ENCODE measurements around the gene CEP164. TPM values are rescaled to one million over a fixed set of nuclear protein-coding genes. Genes with fewer than 3 reads are reported as not detected.

Gene CEP164
- total RNA-seq, 1 donor from 2014 or later: 49.3 TPM

DNA sequence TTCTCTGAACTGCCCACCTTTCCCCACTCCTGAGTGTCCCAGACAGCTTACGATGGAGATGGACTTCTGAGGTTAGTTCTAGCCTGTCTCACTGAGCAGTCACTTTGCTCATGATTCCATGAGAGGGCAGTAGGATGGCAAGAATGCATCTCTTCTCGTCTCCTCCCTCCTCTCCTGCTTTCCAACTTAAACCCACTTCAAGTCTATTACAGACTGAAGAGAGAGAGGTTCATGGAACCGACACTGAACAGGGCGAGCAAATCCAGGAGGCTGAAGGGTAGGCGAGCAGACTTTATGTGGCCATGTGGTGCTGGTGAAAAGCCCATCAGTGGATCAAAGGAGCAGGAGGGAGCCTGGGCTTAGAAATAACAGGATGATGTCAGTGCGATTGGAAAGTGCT, 38.6 kb downstream of the CEP164 start:
- no peak for DNase-seq (ENCODE audit: low spot score)

- DNase-seq (ENCODE audit: low spot score): no peak
These were observed 39.2 kb downstream of the CEP164 start for GRCh38 chr11:117366875-117367274.

- DNase-seq (ENCODE audit: low spot score): no peak
These were observed 41.9 kb downstream of the CEP164 start for GRCh38 chr11:117369534-117369933.

DNA sequence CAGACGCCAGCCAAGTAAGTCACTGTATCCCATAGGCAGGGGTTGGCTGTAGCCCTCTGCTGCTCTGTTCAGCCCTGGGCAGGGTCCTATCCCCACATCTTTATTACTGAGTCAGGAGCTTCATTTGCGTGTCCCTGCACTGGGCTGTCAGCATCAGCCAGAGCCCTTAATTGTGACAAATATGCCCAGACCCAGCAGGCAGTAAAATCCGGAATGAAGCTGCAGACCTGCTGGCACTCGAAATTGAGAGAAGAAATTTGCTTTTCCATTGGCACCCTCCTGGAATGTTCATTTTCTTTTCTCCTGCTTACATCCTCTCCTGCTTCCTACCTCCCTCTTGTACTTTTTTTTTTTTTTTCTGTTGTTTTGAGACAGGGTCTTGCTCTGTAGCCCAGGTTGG, 43.8 kb downstream of the CEP164 start:
- no peak for DNase-seq (ENCODE audit: low spot score)

DNA sequence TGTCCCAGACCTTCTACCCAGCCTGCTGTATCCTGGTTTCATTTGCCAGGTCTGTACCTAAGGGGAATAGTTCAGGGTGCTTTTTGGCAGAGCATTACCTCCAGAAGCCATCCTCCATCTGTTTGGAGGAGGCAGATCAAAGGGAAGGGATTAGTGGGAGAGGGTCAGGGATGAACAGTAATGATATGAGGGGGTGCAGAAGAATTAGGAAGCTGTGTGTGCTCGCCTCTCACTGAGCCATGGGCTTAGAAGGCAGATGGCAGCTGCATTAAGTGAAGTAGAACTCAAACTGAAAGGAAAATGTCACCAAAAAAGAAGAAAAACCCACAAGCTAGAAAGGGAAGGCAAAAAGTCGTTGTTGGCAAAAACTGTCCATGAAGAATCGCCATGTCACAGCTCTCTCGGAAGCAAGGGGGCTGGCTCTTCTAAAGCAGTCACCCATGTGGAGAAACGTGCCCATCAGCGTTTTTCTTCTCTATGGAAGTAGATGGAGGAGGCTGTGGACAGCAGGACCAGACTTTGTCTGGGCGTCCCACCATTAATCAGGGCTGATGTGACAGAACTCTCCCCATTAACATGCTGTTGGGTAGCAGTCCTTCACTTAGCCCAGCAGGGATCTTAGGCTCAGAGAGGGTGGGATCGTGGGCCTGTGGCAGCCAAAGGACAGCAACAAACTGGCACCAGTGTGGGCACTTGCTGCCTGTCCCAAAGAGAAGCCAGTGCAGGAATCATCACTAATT, 46.8 kb downstream of the CEP164 start:
- DNase-seq (ENCODE audit: low spot score): no peak

DNA sequence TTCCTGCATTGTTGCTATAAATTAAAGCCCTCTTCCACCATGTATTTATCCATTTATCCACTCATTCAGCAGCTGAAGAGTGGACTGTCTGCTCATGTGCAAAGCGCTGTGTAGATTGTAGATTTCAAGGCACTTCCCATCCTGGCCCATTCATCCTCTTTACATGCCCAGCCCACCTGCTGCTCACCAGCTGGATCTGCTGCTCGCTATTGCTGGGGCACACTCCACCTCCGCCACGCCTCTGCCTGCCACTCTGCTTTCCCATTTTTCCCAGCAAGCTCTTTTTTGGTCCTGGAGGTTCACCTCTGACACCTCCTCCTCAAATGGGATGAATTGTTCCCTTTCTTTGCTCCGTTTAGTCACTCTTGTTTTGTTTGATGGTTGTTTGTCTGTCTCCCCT, 48.3 kb downstream of the CEP164 start:
- DNase-seq (ENCODE audit: low spot score): no peak

DNA sequence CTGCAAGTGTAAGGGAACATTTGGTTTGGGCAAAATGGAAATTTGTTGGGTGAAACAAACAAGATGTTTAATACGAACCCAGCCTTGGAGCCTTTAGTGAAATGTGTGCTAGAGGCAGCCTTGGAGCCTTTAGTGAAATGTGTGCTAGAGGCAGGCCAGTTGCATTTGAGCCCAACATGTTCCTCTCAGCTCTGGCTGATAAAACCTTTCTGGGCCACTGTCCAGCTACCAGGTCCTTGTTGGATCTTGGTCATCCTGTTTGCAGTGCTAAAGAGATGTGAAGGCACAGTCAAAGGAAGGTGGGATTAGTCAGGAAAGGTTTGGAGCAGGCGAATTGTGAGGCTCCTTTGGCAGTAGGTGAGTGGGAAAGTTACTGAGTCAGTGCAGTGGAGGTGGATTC, 48.9 kb downstream of the CEP164 start:
- DNase-seq (ENCODE audit: low spot score): no peak

DNA sequence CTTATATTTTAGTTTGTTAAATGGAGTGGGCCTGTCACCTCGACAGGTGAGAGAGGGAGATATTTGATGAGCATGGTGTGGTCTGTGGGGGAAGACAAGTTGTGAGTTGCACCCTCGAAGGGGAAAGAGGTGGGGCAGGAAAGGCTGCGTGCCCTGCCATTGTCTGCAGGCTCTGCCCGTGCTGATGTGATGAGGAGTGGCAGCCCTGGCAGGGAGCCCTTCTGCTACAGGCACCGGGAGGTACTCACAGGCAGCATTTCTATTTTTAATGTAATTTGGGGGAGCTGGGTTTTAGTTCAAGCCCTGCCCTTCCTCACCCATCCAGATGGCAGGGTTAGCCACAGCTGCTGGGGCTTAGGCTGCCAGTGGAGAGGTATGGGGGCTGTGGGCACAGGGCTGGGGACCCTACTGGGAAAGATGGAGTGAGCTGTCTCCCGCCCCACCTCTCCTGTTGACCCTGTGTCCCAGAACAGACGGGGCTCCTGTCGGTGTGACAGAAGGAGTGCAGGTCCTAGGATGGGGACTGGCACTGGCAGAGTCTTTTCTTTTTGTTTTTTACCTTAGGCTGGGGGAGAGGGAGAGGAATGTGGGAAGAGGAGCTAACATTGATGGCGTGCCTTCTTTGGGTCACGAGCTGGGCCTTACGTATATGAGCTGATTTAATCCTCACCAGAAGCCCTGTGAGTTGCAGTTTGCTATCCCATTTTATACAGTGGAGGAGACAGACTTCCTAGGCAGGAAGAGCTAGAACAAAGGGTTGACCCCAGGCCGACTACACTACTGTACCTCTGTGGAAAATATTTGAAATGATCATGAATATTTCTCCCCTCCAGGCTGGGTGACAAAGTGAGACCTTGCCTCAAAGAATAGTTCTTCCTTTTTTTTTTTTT, 51.6 kb downstream of the CEP164 start:
- DNase-seq (ENCODE audit: low spot score): no peak

GRCh38 chr11:117380676-117381075, 53.0 kb downstream of the CEP164 start:
- no peak for DNase-seq (ENCODE audit: low spot score)

DNA sequence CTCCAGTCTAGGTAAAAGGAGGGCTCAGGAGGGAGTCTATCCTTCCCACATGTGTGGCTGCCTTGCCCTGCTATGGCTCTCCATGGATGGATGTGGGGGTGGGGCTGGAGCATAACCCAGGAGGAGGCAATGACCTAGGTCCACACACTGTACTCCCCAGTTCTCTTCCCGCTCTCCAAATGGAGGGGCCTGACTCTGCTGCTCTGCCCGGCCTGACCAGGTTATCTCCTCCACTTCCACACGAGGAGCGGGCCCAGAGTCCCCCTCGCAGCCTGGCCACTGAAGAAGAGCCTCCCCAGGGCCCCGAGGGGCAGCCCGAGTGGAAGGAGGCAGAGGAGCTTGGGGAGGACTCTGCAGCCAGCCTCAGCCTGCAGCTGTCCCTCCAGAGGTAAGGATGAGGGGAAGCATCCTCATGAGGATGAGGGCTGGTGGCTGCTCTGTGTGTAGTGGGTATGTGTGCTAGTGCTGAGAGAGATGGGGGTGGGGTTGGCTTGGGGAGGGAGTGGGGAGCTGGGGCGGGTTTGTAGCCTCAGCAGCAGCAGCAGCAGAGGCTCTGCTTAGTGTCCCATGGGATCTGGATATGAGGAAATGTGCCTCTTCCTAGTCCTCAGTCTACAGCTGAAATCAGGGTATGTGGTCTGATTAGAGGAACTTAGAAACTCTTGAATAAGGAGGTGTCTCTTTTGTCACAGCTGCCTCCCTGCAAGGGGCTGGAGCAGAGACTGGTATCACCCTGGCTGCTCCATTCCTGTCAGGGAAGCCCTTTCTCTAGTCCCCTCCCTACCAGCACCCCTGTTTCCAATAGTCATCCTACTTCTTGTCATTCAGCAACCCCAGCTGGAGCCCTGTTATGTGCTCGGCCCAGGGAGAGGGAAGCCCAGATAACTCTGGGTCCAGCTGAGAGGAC, 54.1 kb downstream of the CEP164 start:
- DNase-seq (ENCODE audit: low spot score): no peak

GRCh38 chr11:117382746-117383145, 55.1 kb downstream of the CEP164 start:
- DNase-seq (ENCODE audit: low spot score): no peak

- no peak for DNase-seq (ENCODE audit: low spot score)
These were observed 56.4 kb downstream of the CEP164 start for GRCh38 chr11:117384045-117384444.

DNA sequence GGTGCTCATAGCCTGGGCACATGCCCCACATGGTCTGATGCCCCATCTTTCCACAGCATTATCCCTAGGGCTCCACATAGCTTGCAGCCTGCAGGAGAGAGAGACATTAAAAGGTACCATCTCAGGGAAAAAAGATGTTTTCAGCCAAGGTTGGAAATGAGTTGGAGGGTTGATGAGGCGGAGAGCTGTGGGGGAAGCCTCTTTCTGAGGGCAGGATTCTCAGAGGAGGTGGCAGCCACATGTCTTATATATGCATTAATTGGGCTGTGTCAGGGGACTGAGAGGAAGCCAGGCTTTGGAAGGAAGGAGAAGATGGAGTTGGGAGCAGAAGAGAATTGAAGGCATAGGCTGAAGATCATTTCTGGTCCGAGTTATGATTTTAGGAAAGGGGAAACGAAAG, 57.8 kb downstream of the CEP164 start:
- DNase-seq (ENCODE audit: low spot score): no peak

DNA sequence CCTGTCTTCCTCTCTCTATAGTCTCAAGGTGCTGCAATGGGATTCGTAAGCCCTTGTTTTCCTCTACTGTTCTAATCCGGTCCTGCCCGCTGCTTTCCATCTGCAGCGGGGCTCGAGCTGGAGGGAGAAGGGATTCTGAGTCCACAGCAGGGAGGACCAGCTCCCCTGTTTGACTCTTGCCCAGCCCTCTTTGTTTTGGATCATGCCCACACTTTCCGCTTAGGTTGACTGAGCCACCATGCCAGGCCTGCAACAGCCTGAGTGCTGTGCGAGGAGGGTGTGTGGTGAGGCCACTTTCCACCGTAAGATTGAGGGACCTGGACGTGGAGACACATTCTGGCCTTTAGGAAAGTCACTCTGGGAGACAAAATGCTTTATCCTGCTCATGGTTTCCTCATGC, 58.3 kb downstream of the CEP164 start:
- no peak for DNase-seq (ENCODE audit: low spot score)

GRCh38 chr11:117387992-117388755, 60.5 kb downstream of the CEP164 start:
- DNase-seq (ENCODE audit: low spot score): no peak

DNA sequence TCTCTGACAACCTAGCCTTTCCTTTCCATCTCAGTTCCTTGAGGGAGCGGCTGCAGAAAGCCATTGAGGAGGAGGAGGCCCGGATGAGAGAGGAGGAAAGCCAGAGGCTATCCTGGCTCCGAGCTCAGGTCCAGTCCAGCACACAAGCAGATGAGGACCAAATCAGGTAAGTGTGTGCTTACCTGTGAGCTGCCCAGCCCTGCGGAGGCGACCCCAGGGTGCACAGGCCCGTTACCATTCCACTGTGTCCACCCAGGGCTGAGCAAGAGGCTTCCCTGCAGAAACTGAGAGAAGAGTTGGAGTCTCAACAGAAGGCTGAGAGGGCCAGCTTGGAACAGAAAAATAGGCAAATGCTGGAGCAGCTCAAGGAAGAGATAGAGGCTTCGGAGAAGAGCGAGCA, 63.1 kb downstream of the CEP164 start:
- no peak for DNase-seq (ENCODE audit: low spot score)

GRCh38 chr11:117391181-117391580, 63.5 kb downstream of the CEP164 start:
- DNase-seq (ENCODE audit: low spot score): no peak

DNA sequence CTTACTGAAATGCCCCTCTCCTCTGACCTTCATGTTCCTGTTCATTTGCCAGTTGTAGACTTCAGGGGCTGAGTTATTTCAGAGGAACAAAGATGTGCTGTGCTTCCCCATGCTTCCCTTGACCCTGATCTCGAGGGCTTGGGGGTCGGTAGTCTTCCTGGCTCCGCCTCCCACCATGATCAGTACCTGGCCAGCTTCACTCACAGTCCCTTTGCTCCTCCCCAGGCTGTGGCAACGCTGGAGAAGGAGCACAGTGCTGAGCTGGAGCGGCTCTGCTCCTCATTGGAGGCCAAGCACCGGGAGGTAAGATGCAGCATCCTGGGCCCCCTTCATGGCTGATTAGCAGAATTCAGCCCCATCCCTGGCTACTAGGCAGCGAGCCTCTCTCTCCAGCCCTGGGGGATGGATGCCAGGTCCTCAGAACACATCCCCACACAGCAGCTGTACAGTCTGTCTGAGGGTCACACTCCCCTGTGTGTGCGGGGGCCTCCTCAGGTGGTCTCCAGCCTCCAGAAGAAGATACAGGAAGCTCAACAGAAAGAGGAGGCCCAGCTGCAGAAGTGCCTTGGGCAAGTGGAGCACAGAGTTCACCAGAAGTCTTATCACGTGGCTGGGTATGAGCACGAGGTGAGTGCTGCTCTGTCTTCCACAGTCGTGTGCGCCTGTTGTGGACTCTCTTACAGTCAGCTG, 64.5 kb downstream of the CEP164 start:
- DNase-seq (ENCODE audit: low spot score): no peak

DNA sequence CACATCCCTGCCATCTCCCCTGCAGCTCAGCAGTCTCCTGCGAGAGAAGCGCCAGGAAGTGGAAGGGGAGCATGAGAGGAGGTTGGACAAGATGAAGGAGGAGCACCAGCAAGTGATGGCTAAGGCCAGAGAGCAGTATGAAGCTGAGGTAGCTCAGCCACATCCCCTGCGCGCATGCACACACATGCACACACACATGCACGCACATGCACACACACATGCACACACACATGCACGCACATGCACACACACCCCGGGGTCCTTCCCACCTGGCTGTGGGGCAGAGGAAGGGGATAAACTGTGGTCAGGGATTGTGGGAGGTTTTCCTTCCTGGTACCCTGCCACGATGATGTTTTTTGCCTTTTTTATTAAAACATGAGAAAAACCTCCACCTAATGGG, 65.3 kb downstream of the CEP164 start:
- DNase-seq (ENCODE audit: low spot score): no peak

- no peak for DNase-seq (ENCODE audit: low spot score)
These were observed 66.7 kb downstream of the CEP164 start for GRCh38 chr11:117394221-117394925.

All from ureter (tissue), 1 donor.